ENCODE data around the gene ITPKB.
"Not testable (repeated sequence)": the region's sequence is repeated elsewhere in the genome, so short reads cannot be mapped to it uniquely, and the experiment has no call there.

The ITPKB gene

GRCh38 chr1:226618380-226618779, 120.7 kb downstream of the ITPKB start:
- H3K4me3 ChIP-seq (ENCODE audit: low read depth, low read length): no peak overlapping the region
- ChIA-PET CTCF (interaction anchor here (1.2 kb wide), 1 partner anchor 10 kb away, joined by 3 read pairs; no protein-coding TSS in a partner anchor), POLR2A (no interaction called here)
- no peak for TF ChIP-seq CTCF (IDR thresholded peaks at IDR 0.05; ENCODE audit: insufficient read depth, low read length, missing control alignments)
- no peak for DNase-seq (ENCODE audit: low read depth, low spot score)

GRCh38 chr1:226617719-226618118, 121.4 kb downstream of the ITPKB start:
- CTCF ChIA-PET: interaction anchor here (1.2 to 1.3 kb wide), 2 partner anchors 9 to 13 kb away, joined by 3 read pairs; no protein-coding TSS in a partner anchor
- DNase-seq (ENCODE audit: low read depth, low spot score); POLR2A ChIA-PET; H3K4me3 ChIP-seq (ENCODE audit: low read depth, low read length): not testable (repeated sequence)

- CTCF ChIA-PET: interaction anchor here (1.2 to 1.3 kb wide), 2 partner anchors 9 to 13 kb away, joined by 3 read pairs; no protein-coding TSS in a partner anchor
- no peak for TF ChIP-seq CTCF (IDR thresholded peaks at IDR 0.05; ENCODE audit: insufficient read depth, low read length, missing control alignments)
- POLR2A ChIA-PET: no interaction called here
- no peak for DNase-seq (ENCODE audit: low read depth, low spot score)
- H3K4me3 ChIP-seq (ENCODE audit: low read depth, low read length): no peak overlapping the region
These were observed 122.0 kb downstream of the ITPKB start for GRCh38 chr1:226617109-226617508.

- no peak for DNase-seq (ENCODE audit: low read depth, low spot score)
- POLR2A ChIA-PET: no interaction called here
- CTCF ChIA-PET: interaction anchor here (1.3 kb wide), 1 partner anchor 12 kb away, joined by 3 read pairs; no protein-coding TSS in a partner anchor
- no peak overlapping the region for H3K4me3 ChIP-seq (ENCODE audit: low read depth, low read length)
- TF ChIP-seq CTCF (IDR thresholded peaks at IDR 0.05; ENCODE audit: insufficient read depth, low read length, missing control alignments): no peak
These were observed 122.4 kb downstream of the ITPKB start for GRCh38 chr1:226616636-226617035.

GRCh38 chr1:226615876-226616275, 123.2 kb downstream of the ITPKB start:
- TF ChIP-seq CTCF (IDR thresholded peaks at IDR 0.05; ENCODE audit: insufficient read depth, low read length, missing control alignments): no peak
- ChIA-PET POLR2A (no interaction called here), CTCF (interaction anchor here (1.3 kb wide), 2 partner anchors 10 to 68 kb away, joined by 4 read pairs; partner anchors contain the start of gene STUM)
- DNase-seq (ENCODE audit: low read depth, low spot score): no peak
- no peak overlapping the region for H3K4me3 ChIP-seq (ENCODE audit: low read depth, low read length)

GRCh38 chr1:226611980-226612379, 127.1 kb downstream of the ITPKB start:
- POLR2A ChIA-PET; CTCF ChIA-PET; H3K4me3 ChIP-seq (ENCODE audit: low read depth, low read length); DNase-seq (ENCODE audit: low read depth, low spot score): not testable (repeated sequence)

- no peak for DNase-seq (ENCODE audit: low read depth, low spot score)
- no peak for TF ChIP-seq CTCF (IDR thresholded peaks at IDR 0.05; ENCODE audit: insufficient read depth, low read length, missing control alignments)
- POLR2A ChIA-PET: no interaction called here
- CTCF ChIA-PET: no interaction called here
- H3K4me3 ChIP-seq (ENCODE audit: low read depth, low read length): no peak overlapping the region
These were observed 127.8 kb downstream of the ITPKB start for GRCh38 chr1:226611301-226611700.

Measured in AG04449 (cell line).